Muscle layer of colon (tissue), 2 donors: Measurements from ENCODE around the gene SYNGAP1.

Experiments
- H3K27ac ChIP-seq: one replicate; pipeline ENCODE4 v1.7.0; 2013; ENCODE audit warnings: low read depth, mild to moderate bottlenecking, low read length, moderate library complexity
- H3K27me3 ChIP-seq, 2 donors: one replicate each; pipeline ENCODE4 v1.7.0; 2013; ENCODE audit warnings: low read length in 2 of 2, mild to moderate bottlenecking in 2 of 2; ENCODE audit not compliant: insufficient read depth in 2 of 2, control insufficient read depth in 1 of 2
- H3K36me3 ChIP-seq: one replicate; pipeline ENCODE4 v1.7.0; 2013; ENCODE audit warnings: mild to moderate bottlenecking, low read length; ENCODE audit not compliant: insufficient read depth
- H3K4me1 ChIP-seq: one replicate; pipeline ENCODE4 v1.7.0; 2013; ENCODE audit warnings: mild to moderate bottlenecking, low read length; ENCODE audit not compliant: insufficient read depth
- H3K4me3 ChIP-seq, 2 donors: one replicate each; pipeline ENCODE4 v1.7.0; 2013; ENCODE audit warnings: low read length in 2 of 2, low read depth in 1 of 2, mild to moderate bottlenecking in 1 of 2, moderate library complexity in 1 of 2
- H3K9ac ChIP-seq: one replicate; pipeline ENCODE4 v1.7.0; 2013; ENCODE audit warnings: low read length
- H3K9me3 ChIP-seq: one replicate; pipeline ENCODE4 v1.7.0; 2013; ENCODE audit warnings: mild to moderate bottlenecking, low read length
- donor health status: abdominal sarcoma.
- donor health status: Adenocarcinoma of cecum.

Gene SYNGAP1

DNA sequence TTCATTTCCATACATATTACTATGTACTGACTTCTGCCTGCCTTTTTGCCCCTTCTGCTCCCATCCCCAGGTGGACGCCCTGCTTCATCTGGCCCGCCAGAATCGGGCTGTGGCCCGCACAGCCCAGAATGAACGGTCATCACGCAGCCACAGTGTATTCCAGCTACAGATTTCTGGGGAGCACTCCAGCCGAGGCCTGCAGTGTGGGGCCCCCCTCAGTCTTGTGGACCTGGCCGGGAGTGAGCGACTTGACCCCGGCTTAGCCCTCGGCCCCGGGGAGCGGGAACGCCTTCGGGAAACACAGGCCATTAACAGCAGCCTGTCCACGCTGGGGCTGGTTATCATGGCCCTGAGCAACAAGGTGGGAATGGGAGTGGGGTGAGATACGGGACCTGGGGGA lies 13.7 kb upstream of the SYNGAP1 start:
- Histone ChIP-seq H3K36me3 (no peaks in the 10 kb centered on the region), H3K9ac (no peak overlapping the region), H3K4me1 (peaks cover 6% of the 10 kb centered on the region), H3K4me3 (no peak overlapping the region), H3K27me3 (no peaks in the 10 kb centered on the region), H3K9me3 (no peaks in the 10 kb centered on the region), H3K27ac (no peak overlapping the region)

DNA sequence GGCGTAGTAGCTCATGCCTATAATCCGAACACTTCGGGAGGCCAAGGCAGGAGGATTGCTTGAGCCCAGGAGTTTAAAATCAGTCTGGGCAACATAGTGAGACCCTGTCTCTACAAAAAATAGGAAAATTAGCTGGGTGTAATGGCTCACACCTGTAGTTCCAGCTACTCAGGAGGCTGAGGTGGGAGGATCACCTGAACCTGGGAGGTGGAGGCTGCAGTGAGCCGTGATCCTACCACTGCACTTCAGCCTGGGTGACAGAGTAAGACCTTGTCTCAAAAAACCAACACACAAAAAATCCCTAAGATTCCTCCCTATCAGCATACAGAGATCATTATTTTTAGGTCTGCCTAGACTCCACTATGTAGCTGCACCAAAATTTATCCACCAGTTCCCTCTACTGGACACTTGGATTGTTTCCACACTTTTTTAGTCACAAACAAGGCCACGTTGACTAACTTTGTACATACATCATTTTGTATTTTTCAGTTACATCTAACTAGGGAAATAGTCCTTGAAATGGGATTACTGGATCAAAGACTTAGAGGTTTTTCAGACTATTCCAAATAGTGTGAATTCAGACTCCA lies 12.6 kb upstream of the SYNGAP1 start:
- no peak overlapping the region for H3K4me3 ChIP-seq
- peaks cover 14% of the 10 kb centered on the region for H3K4me1 ChIP-seq
- H3K27me3 ChIP-seq = no peaks in the 10 kb centered on the region
- no peak overlapping the region for H3K9ac ChIP-seq
- H3K27ac ChIP-seq = no peak overlapping the region
- peaks cover 1% of the 10 kb centered on the region for H3K36me3 ChIP-seq
- H3K9me3 ChIP-seq = no peaks in the 10 kb centered on the region

DNA sequence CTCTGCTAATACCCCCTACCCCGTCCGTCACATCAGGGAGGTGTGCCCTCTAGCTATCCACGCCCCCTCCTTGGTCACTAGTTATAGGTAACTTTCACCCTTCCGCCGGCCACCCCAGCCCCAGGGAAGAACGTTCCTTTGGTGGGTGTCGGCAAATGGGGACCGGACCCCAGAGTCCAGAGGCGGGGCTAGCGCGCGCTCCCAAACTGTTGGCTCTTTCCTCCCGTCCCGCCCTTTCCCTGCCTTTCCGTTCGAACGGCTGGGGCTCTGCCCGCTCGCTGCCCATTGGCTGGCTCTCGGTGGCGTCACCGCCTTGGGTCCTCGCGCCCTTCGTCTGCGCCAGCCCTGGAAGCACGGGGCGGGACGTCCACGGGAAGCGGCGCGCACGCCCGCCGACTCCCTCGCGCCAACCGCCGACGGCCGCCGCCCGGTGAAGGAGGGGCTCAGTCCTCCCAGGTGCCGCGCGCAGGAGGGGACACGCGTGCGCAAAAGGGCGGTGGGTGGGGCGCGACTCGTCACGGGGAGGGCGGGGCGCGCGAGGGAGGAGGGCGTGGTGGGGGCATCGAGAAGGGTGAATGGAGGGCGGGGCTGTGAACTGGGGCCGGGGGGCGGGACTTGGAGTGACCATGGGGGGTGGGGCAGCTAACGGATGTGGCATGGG lies 9.7 kb upstream of the SYNGAP1 start:
- peak overlapping the region; percentile 76 for H3K27ac ChIP-seq
- H3K9ac ChIP-seq = peak overlapping the region; percentile 9
- H3K27me3 ChIP-seq = no peaks in the 10 kb centered on the region
- H3K4me3 ChIP-seq = peak overlapping the region; percentile 44 to 68
- peaks cover 27% of the 10 kb centered on the region for H3K36me3 ChIP-seq
- H3K4me1 ChIP-seq = peaks cover 26% of the 10 kb centered on the region
- H3K9me3 ChIP-seq = no peaks in the 10 kb centered on the region

DNA sequence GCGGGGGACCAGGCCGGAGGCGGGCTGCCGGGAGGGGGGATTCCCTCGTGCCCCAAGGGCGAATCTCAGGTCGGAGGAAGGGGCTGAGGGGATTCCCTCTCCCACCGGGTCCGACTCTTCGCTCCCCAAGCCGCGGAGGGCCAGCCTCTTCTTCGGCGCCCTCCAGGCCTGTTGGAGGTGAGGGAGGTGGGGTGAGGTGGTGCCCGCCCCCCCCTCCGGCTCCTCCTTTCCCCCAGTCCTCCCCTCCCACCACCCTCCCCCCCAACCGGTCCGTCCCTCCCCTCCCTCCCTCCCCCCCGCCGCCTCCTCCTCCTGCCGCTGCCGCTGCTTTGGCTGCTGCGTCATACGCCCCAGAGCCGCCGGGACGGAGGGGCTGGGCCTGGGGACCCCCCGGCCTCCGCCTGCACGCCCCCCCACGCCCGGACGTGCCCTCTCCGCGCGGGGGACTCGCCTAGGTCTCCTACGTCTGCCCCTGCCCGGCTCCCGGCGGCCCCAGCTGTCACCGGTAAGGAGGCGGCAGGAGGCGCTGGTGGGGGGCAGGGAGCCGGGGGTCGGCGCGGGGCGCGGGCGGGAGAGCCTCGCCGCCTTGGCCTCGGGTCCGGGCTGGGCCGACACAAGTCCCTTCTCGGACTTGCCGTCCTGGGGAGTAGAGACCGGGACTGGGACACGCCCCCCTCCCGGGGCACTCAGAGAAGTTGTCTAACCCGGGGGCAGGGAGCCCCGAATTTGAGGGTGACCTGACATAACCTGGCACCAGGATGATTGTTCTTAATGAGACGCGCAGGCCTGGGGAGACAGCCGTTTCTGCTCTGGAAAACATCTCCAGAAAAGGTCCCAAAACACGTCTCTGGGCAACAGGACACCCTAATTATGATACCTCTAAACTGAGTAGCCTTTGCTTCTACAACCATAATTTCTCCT lies 8.9 kb upstream of the SYNGAP1 start, which contains the start of gene PHF1:
Gene PHF1 (plus strand): TSS at position 304 of the 921 bp plus-strand sequence. CDS start 1,250 bp downstream, outside the sequence.
- peak within 1 kb of the TSS; percentile 69 to 96 for H3K4me3 ChIP-seq
- no peaks in the 10 kb centered on the region for H3K9me3 ChIP-seq
- peaks cover 34% of the 10 kb centered on the region for H3K4me1 ChIP-seq
- H3K36me3 ChIP-seq = peaks cover 35% of the 10 kb centered on the region
- H3K9ac ChIP-seq = peak within 1 kb of the TSS; percentile 92
- no peaks in the 10 kb centered on the region for H3K27me3 ChIP-seq
- peak within 1 kb of the TSS; percentile 91 for H3K27ac ChIP-seq

DNA sequence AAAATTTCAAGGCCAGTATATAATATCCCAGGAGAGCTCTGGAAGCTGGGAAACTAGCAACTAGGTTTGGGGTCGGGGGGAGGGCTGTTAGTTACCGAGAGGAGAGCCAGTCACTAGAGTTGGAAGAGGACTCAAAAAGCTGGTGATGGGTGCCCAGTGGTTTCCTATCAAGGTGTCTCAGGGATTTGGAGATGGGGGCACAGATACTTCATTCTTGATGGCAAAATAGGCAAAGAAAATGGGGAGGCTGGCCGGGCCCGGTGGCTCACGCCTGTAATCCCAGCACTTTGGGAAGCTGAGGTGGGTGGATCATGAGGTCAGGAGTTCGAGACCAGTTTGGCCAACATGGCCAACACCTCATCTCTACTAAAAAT lies 8.2 kb upstream of the SYNGAP1 start:
- Histone ChIP-seq H3K27ac (peak overlapping the region; percentile 91), H3K9me3 (no peaks in the 10 kb centered on the region), H3K27me3 (no peaks in the 10 kb centered on the region), H3K9ac (peak overlapping the region; percentile 92), H3K36me3 (peaks cover 41% of the 10 kb centered on the region), H3K4me3 (peak overlapping the region; percentile 69 to 96), H3K4me1 (peaks cover 40% of the 10 kb centered on the region)

DNA sequence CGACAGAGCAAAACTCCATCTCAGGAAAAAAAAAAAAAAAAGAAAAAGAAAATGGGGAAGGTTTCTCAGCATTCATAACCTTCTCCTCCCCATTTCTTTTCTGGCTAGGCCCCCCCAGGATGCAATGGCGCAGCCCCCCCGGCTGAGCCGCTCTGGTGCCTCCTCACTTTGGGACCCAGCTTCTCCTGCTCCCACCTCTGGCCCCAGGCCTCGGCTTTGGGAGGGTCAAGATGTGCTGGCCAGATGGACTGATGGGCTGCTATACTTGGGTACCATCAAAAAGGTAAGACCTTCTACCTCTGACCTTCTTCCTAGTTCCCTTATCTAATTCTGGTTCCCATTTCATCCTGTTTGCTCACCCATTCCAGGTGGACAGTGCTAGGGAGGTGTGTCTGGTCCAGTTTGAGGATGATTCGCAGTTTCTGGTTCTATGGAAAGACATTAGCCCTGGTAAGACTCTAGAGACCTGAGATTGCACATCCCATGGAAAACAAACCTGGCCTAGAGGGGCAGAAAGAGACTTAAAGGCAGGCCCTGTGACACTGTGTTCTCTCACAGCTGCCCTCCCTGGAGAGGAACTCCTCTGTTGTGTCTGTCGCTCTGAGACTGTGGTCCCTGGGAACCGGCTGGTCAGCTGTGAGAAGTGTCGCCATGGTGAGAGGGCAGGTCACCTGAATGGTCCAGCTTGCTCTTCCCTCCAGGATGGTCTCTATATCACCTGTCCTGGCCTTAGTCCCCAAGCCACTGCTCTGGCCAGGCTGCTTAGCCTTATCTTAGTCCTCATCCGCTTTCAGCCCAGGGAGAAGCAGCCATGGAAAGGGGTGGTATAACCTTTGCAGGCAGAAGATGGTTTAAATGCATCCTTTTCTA lies 7.5 kb upstream of the SYNGAP1 start:
- Histone ChIP-seq H3K36me3 (peaks cover 43% of the 10 kb centered on the region), H3K27ac (no peak overlapping the region), H3K27me3 (no peaks in the 10 kb centered on the region), H3K9ac (peak overlapping the region; percentile 92), H3K4me3 (peak overlapping the region in 1 of 2 donors; percentile 5), H3K4me1 (peaks cover 48% of the 10 kb centered on the region), H3K9me3 (no peaks in the 10 kb centered on the region)

DNA sequence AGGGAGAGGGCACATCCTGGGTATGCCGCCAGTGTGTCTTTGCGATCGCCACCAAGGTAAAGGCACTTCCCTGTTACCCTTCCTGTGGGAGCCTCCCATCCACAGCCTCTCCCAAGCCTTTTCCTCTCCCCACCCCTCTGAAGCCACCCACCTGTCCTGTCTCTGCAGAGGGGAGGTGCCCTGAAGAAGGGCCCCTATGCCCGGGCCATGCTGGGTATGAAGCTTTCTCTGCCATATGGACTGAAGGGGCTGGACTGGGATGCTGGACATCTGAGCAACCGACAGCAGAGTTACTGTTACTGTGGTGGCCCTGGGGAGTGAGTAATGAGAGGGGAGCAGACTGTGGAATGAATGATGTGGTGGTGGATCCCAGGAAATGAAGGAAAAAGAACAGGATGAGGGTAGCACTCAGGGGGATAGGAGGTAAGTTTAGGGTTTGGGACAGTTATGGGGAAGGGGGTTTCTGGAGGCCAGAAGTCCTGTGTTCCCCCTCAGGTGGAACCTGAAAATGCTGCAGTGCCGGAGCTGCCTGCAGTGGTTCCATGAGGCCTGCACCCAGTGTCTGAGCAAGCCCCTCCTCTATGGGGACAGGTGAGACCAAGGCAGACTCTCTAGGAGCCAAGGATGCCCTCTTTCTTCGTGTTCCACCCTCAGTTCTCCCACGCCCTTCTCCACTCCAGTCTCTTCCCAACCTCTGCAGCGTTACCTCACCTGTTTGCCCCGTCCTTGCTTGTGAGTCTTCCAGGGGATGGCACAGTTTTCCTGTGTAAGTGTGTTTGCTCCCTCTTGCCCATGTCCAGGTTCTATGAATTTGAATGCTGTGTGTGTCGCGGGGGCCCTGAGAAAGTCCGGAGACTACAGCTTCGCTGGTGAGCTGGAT lies 6.4 kb upstream of the SYNGAP1 start:
- H3K27me3 ChIP-seq = no peaks in the 10 kb centered on the region
- no peak overlapping the region for H3K27ac ChIP-seq
- H3K36me3 ChIP-seq = peaks cover 43% of the 10 kb centered on the region
- no peaks in the 10 kb centered on the region for H3K9me3 ChIP-seq
- H3K9ac ChIP-seq = no peak overlapping the region
- peaks cover 51% of the 10 kb centered on the region for H3K4me1 ChIP-seq
- H3K4me3 ChIP-seq = no peak overlapping the region

DNA sequence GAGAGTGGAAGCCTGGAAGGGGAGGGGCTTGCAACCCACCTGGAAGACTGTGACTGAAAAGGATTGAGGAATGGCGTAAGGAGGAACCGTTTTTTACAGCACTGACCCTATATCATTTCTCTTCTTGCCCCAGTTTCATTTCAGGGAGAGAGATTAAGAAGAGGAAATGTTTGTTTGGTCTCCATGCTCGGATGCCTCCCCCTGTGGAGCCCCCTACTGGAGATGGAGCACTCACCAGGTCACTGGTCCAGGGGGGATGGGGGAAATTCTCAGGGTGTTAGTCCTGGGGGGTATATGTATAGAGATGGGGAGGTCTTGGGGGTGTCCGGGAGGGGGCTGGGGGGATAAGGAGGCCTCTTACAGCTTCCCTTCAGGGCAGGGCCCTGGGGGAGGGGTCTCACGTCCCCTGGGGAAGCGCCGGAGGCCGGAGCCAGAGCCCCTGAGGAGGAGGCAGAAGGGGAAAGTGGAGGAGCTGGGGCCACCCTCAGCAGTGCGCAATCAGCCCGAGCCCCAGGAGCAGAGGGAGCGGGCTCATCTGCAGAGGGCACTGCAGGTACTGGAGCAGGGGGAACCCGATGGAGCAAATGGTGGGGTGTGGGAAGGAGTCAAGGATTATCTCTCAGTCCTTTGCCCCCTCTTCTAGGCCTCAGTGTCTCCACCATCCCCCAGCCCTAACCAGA lies 5.1 kb upstream of the SYNGAP1 start:
- Histone ChIP-seq H3K9me3 (no peaks in the 10 kb centered on the region), H3K27me3 (no peaks in the 10 kb centered on the region), H3K27ac (no peak overlapping the region), H3K4me3 (no peak overlapping the region), H3K4me1 (peaks cover 59% of the 10 kb centered on the region), H3K36me3 (peaks cover 43% of the 10 kb centered on the region), H3K9ac (no peak overlapping the region)

DNA sequence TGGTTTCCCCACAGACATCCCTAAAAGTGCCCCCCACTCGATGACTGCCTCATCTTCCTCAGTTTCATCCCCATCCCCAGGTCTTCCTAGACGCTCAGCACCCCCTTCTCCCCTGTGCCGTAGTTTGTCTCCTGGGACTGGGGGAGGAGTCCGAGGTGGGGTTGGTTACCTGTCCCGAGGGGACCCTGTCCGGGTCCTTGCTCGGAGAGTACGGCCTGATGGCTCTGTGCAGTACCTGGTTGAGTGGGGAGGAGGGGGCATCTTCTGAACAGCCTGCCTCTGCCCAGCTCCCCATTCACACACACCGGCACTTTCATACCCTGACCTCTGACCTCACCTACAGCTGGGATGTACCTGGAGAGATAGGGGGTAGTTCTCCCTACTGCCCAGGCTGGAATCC lies 4.0 kb upstream of the SYNGAP1 start:
- H3K9ac ChIP-seq = no peak overlapping the region

More for the DNA sequence above, 4.0 kb upstream of the SYNGAP1 start:
- Histone ChIP-seq H3K36me3 (peaks cover 43% of the 10 kb centered on the region), H3K27ac (peak overlapping the region; percentile 16), H3K9me3 (no peaks in the 10 kb centered on the region), H3K4me3 (no peak overlapping the region), H3K4me1 (peaks cover 58% of the 10 kb centered on the region), H3K27me3 (no peaks in the 10 kb centered on the region)
